Measurements from ENCODE around the gene COX7A2. TPM values are rescaled to one million over a fixed set of nuclear protein-coding genes. Genes with fewer than 3 reads are reported as not detected.

Gene COX7A2
- total RNA-seq, 1 experiment from 2014 or later, result 451 TPM

GRCh38 chr6:75220357-75220756, 23.2 kb downstream of the COX7A2 start:
- no peak overlapping the region for H3K4me3 ChIP-seq (ENCODE audit: low read depth, low read length, poor library complexity, severe bottlenecking)
- intact Hi-C loops (cut with micrococcal nuclease; ENCODE audit: unreplicated experiment), result no loop called here
- TF ChIP-seq, protein P1, sequence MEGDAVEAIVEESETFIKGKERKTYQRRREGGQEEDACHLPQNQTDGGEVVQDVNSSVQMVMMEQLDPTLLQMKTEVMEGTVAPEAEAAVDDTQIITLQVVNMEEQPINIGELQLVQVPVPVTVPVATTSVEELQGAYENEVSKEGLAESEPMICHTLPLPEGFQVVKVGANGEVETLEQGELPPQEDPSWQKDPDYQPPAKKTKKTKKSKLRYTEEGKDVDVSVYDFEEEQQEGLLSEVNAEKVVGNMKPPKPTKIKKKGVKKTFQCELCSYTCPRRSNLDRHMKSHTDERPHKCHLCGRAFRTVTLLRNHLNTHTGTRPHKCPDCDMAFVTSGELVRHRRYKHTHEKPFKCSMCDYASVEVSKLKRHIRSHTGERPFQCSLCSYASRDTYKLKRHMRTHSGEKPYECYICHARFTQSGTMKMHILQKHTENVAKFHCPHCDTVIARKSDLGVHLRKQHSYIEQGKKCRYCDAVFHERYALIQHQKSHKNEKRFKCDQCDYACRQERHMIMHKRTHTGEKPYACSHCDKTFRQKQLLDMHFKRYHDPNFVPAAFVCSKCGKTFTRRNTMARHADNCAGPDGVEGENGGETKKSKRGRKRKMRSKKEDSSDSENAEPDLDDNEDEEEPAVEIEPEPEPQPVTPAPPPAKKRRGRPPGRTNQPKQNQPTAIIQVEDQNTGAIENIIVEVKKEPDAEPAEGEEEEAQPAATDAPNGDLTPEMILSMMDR (conservative IDR thresholded peaks at IDR 0.05; ENCODE audit: low read depth, low read length), result no peak
- no peak for TF ChIP-seq EZH2 (IDR thresholded peaks at IDR 0.05; ENCODE audit: borderline replicate concordance, low read depth, low read length, poor library complexity, severe bottlenecking)
- H3K36me3 ChIP-seq (ENCODE audit: insufficient read depth, low read length, poor library complexity, severe bottlenecking), result no peaks in the 10 kb centered on the region
- ChIA-PET POLR2A (ENCODE audit: low non-redundant PET) (no interaction called here), CTCF (no interaction called here)
- no peaks in the 10 kb centered on the region for H3K27me3 ChIP-seq (replicated peaks; ENCODE audit: insufficient read depth, low read depth, low read length, poor library complexity)
- H3K9me3 ChIP-seq (ENCODE audit: low read depth, low read length, poor library complexity, severe bottlenecking), result no peaks in the 10 kb centered on the region
- peaks cover 8% of the 10 kb centered on the region for H3K4me1 ChIP-seq (ENCODE audit: insufficient read depth, low read length, poor library complexity, severe bottlenecking)
- no peak overlapping the region for H3K27ac ChIP-seq (ENCODE audit: low read depth, low read length, poor library complexity, severe bottlenecking)
- BruUV-seq (replicated peaks), result no TSS peak
- no peak for DNase-seq (ENCODE audit: low spot score)

DNA sequence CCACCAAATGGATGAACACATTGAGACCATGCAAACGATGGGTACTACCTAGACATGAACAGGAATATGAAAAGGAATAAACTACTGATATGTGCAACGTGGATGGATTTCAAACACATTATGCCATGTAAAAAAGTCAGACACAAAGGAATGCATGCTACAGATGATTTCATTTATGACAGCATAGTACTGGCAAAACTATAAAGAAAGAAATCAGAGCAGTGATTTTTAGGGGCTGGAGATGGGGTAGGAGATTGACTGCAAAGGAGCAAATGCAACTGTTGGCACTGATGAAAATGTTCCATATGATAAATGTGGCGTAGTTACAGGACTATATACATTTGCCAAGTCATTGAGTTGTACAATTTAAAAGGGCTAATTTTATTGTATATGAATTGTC, 24.3 kb downstream of the COX7A2 start:
- H3K27ac ChIP-seq (ENCODE audit: low read depth, low read length, poor library complexity, severe bottlenecking), result no peak overlapping the region
- H3K27me3 ChIP-seq (replicated peaks; ENCODE audit: insufficient read depth, low read depth, low read length, poor library complexity), result no peaks in the 10 kb centered on the region
- no TSS peak for BruUV-seq (replicated peaks)
- H3K4me1 ChIP-seq (ENCODE audit: insufficient read depth, low read length, poor library complexity, severe bottlenecking), result peaks cover 8% of the 10 kb centered on the region
- no peak for DNase-seq (ENCODE audit: low spot score)
- TF ChIP-seq EZH2 (IDR thresholded peaks at IDR 0.05; ENCODE audit: borderline replicate concordance, low read depth, low read length, poor library complexity, severe bottlenecking), result no peak
- TF ChIP-seq, protein P1 (conservative IDR thresholded peaks at IDR 0.05; ENCODE audit: low read depth, low read length), result no peak
- intact Hi-C loops (cut with micrococcal nuclease; ENCODE audit: unreplicated experiment), result loop anchor here (10.0 kb wide), 1 partner anchor 1544 kb away; no protein-coding TSS in a partner anchor
- H3K36me3 ChIP-seq (ENCODE audit: insufficient read depth, low read length, poor library complexity, severe bottlenecking), result no peaks in the 10 kb centered on the region
- H3K9me3 ChIP-seq (ENCODE audit: low read depth, low read length, poor library complexity, severe bottlenecking), result no peaks in the 10 kb centered on the region
- ChIA-PET CTCF (no interaction called here), POLR2A (ENCODE audit: low non-redundant PET) (no interaction called here)
- no peak overlapping the region for H3K4me3 ChIP-seq (ENCODE audit: low read depth, low read length, poor library complexity, severe bottlenecking)

- Histone ChIP-seq H3K27me3 (replicated peaks; ENCODE audit: insufficient read depth, low read depth, low read length, poor library complexity) (no peaks in the 10 kb centered on the region), H3K36me3 (ENCODE audit: insufficient read depth, low read length, poor library complexity, severe bottlenecking) (no peaks in the 10 kb centered on the region), H3K9me3 (ENCODE audit: low read depth, low read length, poor library complexity, severe bottlenecking) (no peaks in the 10 kb centered on the region), H3K4me1 (ENCODE audit: insufficient read depth, low read length, poor library complexity, severe bottlenecking) (peaks cover 15% of the 10 kb centered on the region), H3K27ac (ENCODE audit: low read depth, low read length, poor library complexity, severe bottlenecking) (no peak overlapping the region), H3K4me3 (ENCODE audit: low read depth, low read length, poor library complexity, severe bottlenecking) (no peak overlapping the region)
- peak; percentile 55 for DNase-seq (ENCODE audit: low spot score)
- no peak for TF ChIP-seq EZH2 (IDR thresholded peaks at IDR 0.05; ENCODE audit: borderline replicate concordance, low read depth, low read length, poor library complexity, severe bottlenecking)
- TF ChIP-seq, protein P1 (conservative IDR thresholded peaks at IDR 0.05; ENCODE audit: low read depth, low read length), result no peak
- intact Hi-C loops (cut with micrococcal nuclease; ENCODE audit: unreplicated experiment), result loop anchor here (10.0 kb wide), 1 partner anchor 1542 kb away; no protein-coding TSS in a partner anchor
- BruUV-seq (replicated peaks), result no TSS peak
- ChIA-PET CTCF (interaction anchor here (0.6 to 1.3 kb wide), 3 partner anchors 8 to 346 kb away, joined by 3 to 8 read pairs (median 7); no protein-coding TSS in a partner anchor), POLR2A (ENCODE audit: low non-redundant PET) (no interaction called here)
Observed at GRCh38 chr6:75217193-75217592, 26.4 kb downstream of the COX7A2 start.

All from A673 (cell line).